Mucosa of descending colon (tissue), 3 donors: ENCODE results near the gene ATP1B1. TPM values are rescaled to one million over a fixed set of nuclear protein-coding genes. Genes with fewer than 3 reads are reported as not detected.
A peak's percentile ranks its signal among the peaks of the same experiment; 100 is the strongest.

Experiments used
- ATAC-seq: fragments of 200-7000 bp; cut with Tn5 transposase; one replicate; pipeline ENCODE4 v1.9.1; 2020; ENCODE audit warnings: mild to moderate bottlenecking, moderate library complexity
- DNase-seq, 3 donors: peaks; one replicate each; pipeline ENCODE4 v3.0.0-alpha.2; 2020
- H3K36me3 ChIP-seq: fragments of 200-600 bp; one replicate; pipeline ENCODE4 v1.8.0; 2021; ENCODE audit warnings: low read depth, mild to moderate bottlenecking
- H3K4me1 ChIP-seq: fragments of 200-600 bp; one replicate; pipeline ENCODE4 v1.8.0; 2021; ENCODE audit warnings: low read depth, mild to moderate bottlenecking
- H3K4me3 ChIP-seq: fragments of 200-600 bp; one replicate; pipeline ENCODE4 v1.8.0; 2021; ENCODE audit warnings: mild to moderate bottlenecking
- H3K9me3 ChIP-seq: fragments of 200-600 bp; one replicate; pipeline ENCODE4 v1.8.0; 2021; ENCODE audit warnings: mild to moderate bottlenecking
- CTCF ChIP-seq: fragments of 200-600 bp; IDR thresholded peaks from one replicate; pipeline ENCODE4 v1.8.0; 2022; ENCODE audit warnings: antibody characterized with exemption, mild to moderate bottlenecking
- intact Hi-C, 2 donors: fragments of 100-400 bp; cut with DNase I in 1 of 2; cut with micrococcal nuclease in 1 of 2; formaldehyde crosslinking; loops; one replicate each; pipeline versions ENCODE4 v1.11.0 to v1.11.1; 2022; cut with DNase I, micrococcal nuclease
- total RNA-seq, 3 donors: library from RNA; stranded (reverse); fragmentation: NEBNext Ultra II Directional in 2 of 3; extraction: Animal tissue kit (Norgen Biotek cat#: 25700) in 2 of 3; gene quantifications; one replicate each; pipeline versions ENCODE4 v1.2.1 to v1.2.4, GENCODE V29; 2021 to 2023
- donor health status: DM: no; HTN: no; CAD: no; lungs with moderate emphysema.
- donor health status: DM: no; HTN: no; CAD: no.
- donor health status: DM: no; HTN: yes; CAD: no.

The ATP1B1 gene
- total RNA-seq, 3 donors from 2014 or later: 342 to 860 (median 744) TPM

GRCh38 chr1:169129109-169129784, 22.8 kb downstream of the ATP1B1 start:
- intact Hi-C loops: no loop called here
- H3K9me3 ChIP-seq: no peaks in the 10 kb centered on the region
- DNase-seq: no peak
- H3K4me1 ChIP-seq: no peaks in the 10 kb centered on the region
- no peak for TF ChIP-seq CTCF
- H3K4me3 ChIP-seq: no peak overlapping the region
- no peak for ATAC-seq
- H3K36me3 ChIP-seq: no peaks in the 10 kb centered on the region

GRCh38 chr1:169130683-169131082, 24.2 kb downstream of the ATP1B1 start:
- no peaks in the 10 kb centered on the region for H3K9me3 ChIP-seq
- H3K36me3 ChIP-seq: no peaks in the 10 kb centered on the region
- H3K4me3 ChIP-seq: no peak overlapping the region
- no peak for DNase-seq
- no peak for ATAC-seq
- intact Hi-C loops: no loop called here
- H3K4me1 ChIP-seq: no peaks in the 10 kb centered on the region
- TF ChIP-seq CTCF: no peak

GRCh38 chr1:169132512-169133227, 26.2 kb downstream of the ATP1B1 start:
- DNase-seq (no peak), ATAC-seq (peak; percentile 21)
- no peak for TF ChIP-seq CTCF
- intact Hi-C loops: no loop called here
- H3K9me3 ChIP-seq: no peaks in the 10 kb centered on the region
- no peaks in the 10 kb centered on the region for H3K36me3 ChIP-seq
- H3K4me1 ChIP-seq: no peaks in the 10 kb centered on the region
- H3K4me3 ChIP-seq: no peak overlapping the region

- H3K9me3 ChIP-seq: no peaks in the 10 kb centered on the region
- TF ChIP-seq CTCF: no peak
- H3K4me1 ChIP-seq: no peaks in the 10 kb centered on the region
- ATAC-seq: no peak
- no peak for DNase-seq
- intact Hi-C loops: no loop called here
- no peaks in the 10 kb centered on the region for H3K36me3 ChIP-seq
- H3K4me3 ChIP-seq: no peak overlapping the region
Observed at GRCh38 chr1:169133228-169133576, 26.7 kb downstream of the ATP1B1 start.

GRCh38 chr1:169133801-169134502, 27.5 kb downstream of the ATP1B1 start:
- ATAC-seq (peak; percentile 19), DNase-seq (no peak)
- Histone ChIP-seq H3K4me3 (no peak overlapping the region), H3K36me3 (no peaks in the 10 kb centered on the region), H3K4me1 (no peaks in the 10 kb centered on the region), H3K9me3 (no peaks in the 10 kb centered on the region)
- no peak for TF ChIP-seq CTCF
- intact Hi-C loops: no loop called here
